Muscle of arm (tissue), 12 donors: ENCODE results near the gene MRPL32. TPM values are rescaled to one million over a fixed set of nuclear protein-coding genes. Genes with fewer than 3 reads are reported as not detected.

ENCODE experiments used
- DNase-seq: peaks from one replicate; pipeline ENCODE4 v3.0.0-alpha.2; 2013
- polyA plus RNA-seq, 12 donors: library from polyadenylated mRNA; unstranded; fragments of 120-200 nt; gene quantifications; one replicate each; pipeline ENCODE4 v1.2.1, GENCODE V29; 2013; ENCODE audit not compliant: insufficient read length in 12 of 12

The MRPL32 gene
- polyA plus RNA-seq, 12 donors, result 37.2 to 62.7 (median 52.1) TPM; not detected in 1

DNA sequence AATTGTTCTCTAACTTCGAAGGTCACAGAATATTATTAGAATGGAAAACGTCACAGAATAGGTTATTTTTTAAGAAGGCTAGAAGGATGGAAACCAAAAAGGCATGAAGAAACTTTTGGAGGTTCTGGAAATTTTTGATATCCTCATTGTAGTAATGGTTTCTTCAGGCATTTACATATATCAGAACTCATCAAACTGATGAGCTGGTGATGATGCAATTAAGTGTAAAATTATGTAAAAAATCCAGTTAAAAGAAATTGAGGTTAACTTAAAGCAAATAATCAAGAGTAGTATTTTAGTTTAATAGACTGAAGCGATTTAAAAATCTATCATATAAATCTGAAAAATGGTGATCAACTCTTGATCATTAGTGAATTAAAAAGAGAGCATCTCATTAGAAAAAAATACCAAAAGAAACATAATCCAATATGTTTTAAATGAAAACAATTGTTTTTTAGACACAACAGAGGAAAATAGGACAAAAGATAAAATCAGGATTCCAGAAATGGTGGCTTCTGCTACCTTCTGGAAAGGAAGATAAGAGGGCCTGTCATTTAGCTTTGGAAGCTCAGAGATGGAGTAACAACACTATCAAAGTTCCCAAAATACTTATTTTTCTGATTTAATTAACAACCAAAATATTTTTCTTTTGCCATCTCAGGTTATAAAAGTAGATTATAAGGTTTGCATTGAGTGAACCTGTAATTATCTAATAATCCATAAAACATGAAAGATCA, 10.0 kb upstream of the MRPL32 start:
- no peak for DNase-seq

DNA sequence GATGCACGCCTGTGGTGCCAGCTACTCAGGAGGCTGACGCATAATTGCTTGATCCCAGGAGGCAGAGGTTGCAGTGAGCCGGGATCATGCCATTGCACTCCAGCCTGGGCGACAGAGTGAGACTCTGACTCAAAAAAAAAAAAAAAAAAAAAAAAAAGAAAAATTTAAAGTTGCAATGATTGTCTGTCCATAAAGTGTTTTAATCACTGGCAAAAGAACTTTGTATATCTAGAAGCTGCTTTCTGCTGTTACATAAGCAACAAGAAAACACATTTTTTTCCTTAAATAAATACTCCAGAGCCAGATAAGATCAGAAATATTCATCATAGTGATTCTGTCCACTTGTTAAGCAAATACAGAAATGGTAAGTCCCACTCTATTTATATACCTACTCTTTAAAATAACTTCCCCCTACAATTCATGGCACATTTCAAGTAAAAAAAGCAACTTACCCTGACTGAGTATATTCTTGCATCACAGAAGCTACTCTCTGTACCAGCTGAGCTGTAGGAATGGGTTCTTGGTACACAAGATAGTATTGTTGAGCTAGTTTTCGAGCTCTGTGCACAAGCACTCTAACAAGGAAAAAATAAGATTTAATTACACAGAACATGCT, 7.8 kb upstream of the MRPL32 start:
- DNase-seq, result no peak

DNA sequence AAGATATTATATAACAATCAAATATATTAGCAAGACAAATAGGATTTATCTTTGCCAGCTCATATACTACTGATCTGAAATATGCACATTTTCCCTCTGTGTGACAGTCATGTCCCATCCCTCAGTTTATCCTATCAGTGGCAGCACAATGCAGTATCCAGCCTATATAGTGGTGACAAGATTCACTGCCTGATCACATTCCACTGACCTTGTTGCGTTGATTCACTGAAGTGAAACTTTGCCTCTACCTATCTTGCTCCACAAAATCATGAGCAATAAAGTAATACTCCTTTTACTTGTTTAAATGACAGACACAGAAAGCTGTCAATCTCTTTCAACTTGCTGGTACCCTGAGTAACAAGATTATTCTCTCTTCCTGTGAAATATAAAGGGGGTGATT, 6.5 kb upstream of the MRPL32 start:
- no peak for DNase-seq

DNA sequence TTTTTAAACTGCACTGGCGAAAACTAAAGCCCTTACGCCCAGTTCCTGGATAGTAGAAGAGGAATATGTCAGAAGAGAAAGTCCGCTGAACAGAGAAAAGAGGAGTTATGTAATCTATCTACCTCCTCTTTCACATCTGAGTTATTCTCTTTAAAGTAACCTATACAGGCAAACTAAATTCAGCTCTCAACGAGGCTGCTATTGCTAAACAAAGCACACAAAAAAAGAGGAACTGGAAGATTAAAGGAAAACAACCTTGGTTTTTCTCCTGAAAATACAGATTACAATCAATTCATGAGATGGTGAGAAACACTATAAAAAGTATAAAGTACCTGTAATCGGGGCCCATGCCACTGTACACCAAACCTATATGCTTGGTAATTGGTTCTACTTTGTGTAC, 6.0 kb upstream of the MRPL32 start:
- no peak for DNase-seq

DNA sequence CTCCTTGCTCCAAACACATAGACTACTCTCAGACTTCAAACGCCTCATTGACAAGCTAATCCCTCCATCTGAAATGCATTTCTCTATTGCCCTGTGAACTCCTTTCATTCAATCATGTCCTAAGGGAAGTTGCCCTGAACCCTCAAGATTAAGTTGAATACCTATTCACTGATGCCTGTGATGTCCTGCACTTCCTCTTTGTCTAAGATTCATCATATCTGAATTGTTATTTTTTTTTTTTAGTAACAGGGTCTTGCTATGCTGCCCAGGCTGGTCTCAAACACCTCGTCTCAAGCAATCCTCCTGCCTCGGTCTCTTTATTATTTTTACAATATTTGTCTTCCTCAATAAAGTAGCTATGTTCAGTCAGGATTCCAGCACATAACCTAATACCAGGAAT, 3.4 kb upstream of the MRPL32 start:
- no peak for DNase-seq

DNA sequence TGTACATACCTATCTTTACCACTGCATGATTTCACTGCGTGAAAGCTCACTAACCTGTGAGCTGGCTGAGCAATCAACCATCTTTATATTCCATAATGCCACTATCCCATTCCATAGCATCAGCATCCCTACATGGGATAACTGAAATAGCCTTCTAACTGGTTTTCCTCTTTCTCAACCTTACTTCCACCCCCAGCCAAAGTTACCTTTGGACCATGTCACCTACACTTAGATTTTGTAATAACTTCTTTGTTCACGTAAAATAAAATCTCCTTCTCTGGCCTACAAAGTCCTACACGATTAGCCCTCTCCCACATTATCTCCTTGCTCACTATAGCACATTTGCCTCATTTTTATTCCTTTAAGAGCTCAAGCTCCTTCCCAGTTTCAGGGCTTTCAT, 2.7 kb upstream of the MRPL32 start:
- no peak for DNase-seq

DNA sequence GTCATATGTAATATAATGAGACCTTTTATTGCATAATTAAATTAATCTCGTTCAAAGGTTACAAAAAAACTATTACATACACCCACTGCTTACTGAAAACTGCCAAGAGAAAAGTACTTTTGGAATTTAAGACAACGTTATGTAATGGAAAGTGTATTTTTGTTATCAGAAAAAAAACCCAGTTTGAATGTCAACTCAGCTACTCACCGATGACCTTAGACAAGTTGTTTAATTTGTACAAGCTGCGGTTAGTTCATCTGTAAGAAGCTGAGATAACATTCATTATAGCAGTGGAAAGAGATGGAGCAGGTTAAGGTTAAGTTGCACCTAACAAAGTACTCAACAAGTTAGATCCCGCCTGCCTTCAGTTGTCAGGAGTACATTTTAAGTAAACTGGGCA, 1.3 kb upstream of the MRPL32 start:
- DNase-seq, result no peak

DNA sequence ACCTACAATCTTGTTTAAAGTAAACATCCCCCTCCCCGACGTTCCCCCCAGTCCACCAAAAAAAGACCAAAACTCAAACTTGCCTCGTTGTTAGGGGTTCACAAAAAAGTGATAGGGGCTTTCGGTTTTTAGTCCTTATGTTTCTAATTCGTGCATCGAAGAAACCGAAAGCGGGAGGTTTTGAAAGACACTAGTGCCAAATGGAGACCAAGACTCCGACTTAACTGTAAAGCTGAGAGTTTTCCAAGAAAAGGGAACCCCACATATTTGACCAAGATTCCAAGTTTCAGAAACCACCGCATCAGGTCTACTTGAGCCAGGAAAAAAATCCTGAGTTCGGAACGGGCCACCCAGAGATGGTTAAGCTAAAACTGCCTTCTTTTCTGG, 736 bp upstream of the MRPL32 start:
- no peak for DNase-seq

DNA sequence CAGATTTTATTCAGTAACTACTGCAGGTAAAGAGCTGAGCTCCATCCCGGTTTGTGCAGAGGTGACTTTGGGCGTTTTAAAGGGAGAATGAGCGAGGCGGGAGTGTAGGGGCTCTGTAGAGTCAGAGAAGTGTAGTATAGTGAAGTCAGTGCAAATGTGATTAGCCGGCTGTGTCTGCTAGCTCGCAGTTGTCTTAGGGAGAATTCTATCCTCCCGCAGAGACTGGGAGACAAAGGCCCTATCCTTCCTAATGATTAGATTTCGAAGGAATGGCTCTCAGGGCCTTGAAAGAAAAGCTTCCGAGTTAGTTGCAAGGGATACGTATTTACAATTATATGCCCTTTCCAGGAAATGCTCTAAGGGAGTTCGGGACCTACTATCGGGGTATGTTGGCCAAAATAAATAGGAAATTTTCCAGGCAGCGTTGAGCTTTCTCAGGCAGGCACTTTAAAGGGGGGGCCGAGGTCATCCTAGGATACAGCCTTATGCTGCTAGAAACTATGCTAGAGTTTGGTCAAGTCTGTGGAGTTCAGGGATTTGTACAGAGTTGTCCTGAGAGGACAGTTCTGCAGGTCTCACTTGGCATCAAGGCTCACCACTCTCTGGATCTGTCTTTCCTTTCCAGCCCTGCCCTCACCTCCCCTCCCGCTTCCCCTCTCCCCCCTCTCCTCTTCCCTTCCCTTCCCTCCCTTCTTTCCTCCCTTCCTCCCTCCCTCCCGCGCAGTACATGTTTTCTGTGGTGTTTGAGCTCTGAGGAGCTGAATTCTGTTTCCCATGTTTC, 825 bp downstream of the MRPL32 start:
- peak; percentile 39 for DNase-seq

DNA sequence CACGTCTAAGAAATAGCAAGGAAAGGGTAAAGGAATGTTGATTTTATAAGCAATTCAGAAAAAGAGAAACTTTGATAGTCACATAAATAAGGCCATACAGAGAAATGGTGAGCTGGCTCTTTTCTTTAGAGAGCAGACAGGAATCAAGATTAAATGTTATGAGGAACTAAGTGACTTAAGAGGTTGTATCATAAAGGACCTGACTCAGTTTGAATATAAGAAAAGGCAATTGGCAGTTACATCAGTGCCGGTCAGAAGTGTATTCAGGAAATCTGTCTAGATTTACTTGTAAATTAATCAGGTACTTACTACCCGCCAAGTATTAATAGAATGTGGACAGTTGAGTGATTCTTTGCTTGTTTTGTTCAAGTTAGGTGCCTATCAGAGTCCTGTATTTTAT, 2.1 kb downstream of the MRPL32 start:
- DNase-seq, result no peak

DNA sequence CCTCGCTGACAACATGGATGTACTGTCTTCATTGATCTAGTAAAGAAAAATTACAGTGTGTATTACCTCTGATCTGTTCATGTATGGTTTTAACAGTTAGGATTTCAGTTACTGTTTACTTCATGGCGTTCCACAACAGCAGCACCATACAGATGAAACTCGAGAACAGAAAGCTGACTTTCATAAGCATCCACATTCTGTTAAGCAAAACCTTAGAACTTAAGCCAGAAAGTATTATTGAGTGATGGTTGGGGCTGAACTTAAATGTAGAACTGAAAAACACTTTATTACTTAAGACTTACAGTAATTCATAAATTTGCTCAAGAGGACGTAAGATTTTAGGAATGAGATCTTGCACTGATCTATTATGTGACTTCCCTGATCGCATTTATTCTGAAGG, 3.7 kb downstream of the MRPL32 start:
- no peak for DNase-seq

DNA sequence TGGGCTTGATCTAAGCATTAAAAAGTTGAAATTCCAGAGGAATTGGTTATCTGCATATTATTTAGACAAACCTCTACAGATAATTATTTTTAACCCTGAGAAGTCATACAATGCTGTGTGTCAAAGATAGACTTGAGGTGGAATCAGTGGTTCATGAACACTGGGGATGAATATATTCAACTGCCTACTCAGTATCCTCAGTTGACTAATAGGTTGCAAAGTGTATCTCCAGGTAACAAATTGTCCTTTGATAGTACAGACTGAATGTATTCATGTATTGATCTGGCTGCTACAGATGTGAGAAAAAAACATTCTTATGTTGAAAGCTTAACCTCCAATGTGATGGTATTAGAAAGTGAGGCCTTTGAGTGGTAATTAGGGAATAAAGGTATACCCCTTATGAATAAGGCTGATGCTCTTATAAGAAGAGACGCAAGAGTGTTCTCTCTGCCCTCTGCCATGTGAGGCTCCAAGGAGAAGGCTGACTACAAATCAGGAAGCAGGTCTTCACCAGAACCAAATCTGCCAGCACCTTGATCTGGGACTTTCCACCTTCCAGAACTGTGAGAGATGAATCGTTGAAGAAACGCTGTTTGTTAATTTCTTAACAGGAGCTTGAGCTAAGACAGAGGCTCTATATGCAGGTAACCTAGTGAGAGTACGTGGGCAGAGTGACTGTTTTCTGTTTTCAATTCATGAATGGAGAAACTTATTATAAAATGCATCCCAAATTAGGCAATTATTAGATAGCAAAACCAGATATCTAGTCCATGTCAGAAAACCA, 7.5 kb downstream of the MRPL32 start:
- no peak for DNase-seq

DNA sequence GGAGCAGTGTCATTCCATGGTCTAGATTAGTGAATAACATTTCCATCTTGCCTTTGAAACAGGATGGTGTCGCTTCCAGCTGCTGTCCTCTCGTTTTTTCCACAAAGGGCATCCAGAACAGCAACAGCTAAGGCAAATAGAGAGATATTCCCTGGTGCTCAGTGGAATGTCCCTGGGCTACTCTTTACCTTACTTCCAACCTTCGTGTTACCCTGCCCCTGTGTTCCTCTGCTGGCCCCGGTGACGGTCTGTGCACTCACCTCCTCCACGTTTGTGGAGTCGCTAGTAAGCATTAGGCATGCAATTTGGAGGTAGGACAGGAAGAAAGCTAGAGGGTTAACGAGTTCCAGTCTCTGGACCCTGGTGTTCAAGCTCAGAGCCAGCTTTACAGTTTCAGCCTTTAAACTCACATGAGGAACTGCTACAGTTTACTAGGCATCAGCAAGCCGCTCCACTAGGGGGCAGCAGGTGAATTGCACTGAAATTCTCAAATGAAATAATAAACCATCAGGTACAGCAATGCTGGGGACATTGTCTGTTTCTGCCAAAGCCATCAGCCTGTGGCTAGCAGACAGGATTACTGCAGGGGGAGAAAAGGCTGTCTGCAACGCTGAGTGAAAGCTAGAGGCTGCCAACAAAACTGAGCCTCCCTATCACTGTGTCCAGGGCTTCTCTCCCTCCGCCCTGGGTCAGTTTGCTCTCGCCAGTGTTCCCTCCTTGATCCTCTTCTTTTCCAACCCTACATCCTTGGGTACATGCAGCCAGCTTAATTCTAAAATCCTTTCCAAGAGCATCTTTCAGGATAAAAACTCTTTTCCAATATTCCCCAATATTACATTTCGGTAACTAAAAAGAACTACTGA, 9.0 kb downstream of the MRPL32 start:
- DNase-seq, result peak; percentile 74

DNA sequence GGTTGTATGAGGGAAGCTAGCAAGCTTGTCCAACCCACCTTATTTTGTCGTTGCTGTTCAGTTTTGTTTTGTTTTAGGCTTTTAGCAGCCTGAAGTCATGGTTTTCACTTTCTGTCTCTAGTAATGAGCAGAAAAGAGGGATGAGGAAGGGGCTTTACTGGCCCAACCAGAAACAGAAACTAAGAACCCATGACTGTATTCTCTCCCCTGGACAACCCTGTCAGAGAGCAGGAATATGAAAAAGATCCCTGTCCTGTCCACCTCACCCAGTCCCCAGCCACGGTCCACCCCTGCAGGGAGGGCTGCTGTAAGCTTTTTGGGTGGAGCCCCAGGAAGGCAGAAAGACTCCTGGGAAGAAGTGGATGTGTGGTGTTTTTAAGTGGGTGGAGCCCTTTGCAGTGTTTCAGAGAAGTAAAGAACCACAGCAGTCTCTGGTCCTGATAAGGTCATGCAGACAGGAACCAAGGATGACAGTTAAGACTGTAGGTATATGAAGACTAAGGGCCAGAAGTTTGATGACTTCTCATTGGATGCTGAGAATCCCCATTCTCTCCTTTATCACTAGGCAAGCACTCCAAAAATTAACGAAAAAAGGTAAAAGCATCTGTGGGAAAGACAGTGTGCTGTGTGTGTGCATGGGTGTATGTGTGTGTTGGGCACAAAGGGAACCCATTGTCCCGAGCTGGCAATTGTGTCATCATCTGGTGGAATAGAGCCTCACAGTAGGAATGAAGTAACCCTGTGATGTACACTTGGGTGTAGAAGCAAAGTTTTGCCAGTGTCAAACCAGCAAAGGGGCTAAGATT, 13.8 kb downstream of the MRPL32 start:
- DNase-seq, result no peak

DNA sequence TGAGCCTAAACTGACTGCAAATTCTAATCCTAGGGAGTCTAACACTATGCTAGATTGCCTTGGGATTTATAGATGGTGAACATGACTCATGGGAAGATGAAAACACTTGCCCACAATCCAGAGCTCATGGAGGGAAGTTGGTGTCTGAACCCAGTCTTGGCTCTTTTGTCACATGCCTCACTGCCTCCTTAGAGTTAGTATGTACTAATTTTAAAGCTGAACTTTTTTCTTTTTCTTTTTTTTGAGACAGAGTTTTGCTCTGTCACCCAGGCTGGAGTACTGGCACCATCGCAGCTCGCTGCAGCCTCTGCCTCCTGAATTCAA, 14.4 kb downstream of the MRPL32 start:
- no peak for DNase-seq

DNA sequence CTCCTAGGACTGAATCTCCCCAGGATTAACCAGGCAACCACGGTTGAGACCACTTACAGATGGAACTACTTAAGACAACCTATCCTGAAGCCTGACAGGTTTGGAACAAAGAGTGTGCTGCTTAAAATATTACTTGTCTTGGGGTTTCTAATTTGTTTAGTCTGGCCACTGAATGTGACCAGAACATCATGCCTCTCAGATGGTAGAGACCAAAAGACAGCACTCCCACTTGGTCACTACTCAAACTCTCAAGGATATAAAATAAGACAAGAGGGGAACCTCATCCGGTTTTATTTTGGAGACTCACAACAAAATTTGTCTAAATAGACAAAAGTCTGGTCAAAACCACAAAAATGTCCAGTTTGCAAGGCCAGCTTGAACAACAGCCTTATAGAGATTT, 15.3 kb downstream of the MRPL32 start:
- DNase-seq, result no peak

DNA sequence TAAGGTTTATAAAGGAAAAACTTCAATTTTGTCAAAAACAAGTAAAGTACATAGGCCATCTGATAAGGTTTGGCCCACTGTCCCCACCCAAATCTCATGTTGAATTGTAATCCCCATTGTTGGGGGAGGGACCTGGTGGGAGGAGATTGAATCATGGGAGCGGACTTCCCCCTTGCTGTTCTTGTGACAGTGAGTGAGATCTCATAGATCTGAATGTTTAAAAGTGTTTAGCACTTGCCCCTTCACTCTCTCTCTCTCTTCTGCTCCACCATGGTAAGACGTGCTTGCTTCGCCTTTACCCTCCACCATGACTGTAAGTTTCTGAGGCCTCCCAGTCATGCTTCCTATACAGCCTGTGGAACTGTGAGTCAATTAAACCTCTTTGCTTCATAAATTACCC, 18.2 kb downstream of the MRPL32 start:
- DNase-seq, result no peak

DNA sequence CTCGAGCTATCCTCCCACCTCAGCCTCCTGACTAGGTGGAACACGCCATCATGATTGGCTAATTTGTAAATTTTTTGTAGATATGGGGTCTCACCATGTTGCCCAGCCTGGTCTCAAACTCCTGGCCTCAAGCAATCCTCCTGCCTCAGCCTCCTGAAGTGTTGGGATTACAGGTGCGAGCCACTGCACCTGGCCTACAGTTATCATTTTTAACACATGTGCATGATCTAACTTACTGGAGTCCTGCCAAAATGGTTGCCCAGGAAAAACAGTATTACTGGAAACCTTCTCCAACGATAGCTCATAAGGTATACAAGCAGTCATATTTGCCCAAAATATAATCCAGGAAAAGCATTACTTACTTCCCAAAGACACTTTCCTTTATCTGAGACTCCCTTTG, 20.2 kb downstream of the MRPL32 start:
- no peak for DNase-seq

DNA sequence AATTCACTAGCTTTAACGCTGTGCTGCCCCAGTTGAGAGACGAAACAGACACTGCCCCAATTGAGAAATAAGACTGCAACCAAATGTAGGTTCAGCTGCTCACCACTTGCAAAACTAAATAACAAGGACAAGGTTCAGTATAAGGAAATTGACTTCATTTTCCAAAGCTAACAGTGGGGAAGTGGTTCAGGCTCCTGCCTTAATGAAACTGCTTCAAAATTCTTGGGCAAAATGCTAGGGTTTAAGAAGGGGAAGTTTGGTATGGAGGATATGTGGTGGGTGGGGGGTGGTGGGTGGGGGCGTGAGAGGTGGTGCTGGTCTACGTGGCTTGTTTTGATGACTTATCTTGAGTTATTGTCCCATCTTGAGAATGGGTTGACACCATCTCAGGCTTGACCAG, 21.8 kb downstream of the MRPL32 start:
- no peak for DNase-seq

DNA sequence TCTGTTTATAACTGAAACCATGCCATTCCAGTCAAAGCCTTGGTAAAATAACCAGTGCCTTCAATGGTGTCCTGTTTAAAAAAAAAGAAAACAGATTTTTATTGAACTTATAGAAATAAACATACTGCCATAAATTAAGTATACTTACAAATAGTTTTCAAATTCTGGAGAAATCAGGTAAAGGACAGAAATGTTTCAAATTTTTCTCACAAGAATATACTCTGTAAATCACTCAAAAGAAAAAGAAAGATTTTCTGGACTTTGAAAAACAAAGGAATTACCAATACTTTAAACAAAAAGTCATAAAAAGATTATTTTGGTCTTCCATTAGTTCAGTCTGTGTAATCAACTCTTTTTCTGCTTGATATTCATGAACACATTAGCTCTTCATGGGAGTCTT, 23.9 kb downstream of the MRPL32 start:
- DNase-seq, result no peak

DNA sequence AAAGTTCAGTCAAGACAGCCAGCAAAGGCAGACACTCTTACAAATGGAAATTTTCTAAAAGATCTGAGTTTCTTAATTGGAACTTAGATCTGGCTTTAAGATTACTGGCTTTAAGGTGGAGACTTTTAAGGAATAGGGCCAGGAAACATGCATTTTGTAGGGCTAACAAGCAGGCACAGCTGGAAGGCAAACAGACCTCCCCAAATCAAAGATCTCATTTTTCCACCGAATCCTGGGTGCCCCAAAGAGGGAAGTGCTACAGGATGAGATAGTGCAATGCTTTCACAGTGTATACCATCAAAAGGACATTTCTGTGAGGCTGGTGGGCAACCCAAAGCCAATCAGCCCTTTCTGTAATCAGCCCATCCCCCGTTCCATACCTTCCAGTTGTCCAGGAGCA, 27.4 kb downstream of the MRPL32 start:
- no peak for DNase-seq
